Vagina (tissue), 2 donors: ENCODE data around the gene ATP8A2. TPM values are rescaled to one million over a fixed set of nuclear protein-coding genes. Genes with fewer than 3 reads are reported as not detected.

Experiments
- DNase-seq, 2 donors: peaks; one replicate each; pipeline ENCODE4 v3.0.0-alpha.2; 2017; ENCODE audit errors: extremely low spot score in 2 of 2
- H3K27ac ChIP-seq: fragments of 200-600 bp; sonication (generic); one replicate; pipeline ENCODE4 v1.5.1; 2019
- H3K27me3 ChIP-seq: fragments of 200-600 bp; sonication (generic); one replicate; pipeline ENCODE4 v1.5.1; 2019
- H3K36me3 ChIP-seq, 2 donors: fragments of 200-600 bp; sonication (generic); one replicate each; pipeline ENCODE4 v1.5.1; 2017 to 2019
- H3K4me1 ChIP-seq: fragments of 200-600 bp; sonication (generic); one replicate; pipeline ENCODE4 v1.5.1; 2019
- H3K4me3 ChIP-seq, 2 donors: fragments of 200-600 bp; sonication (generic); 1 replicate in 1 of 2; 2 replicates in 1 of 2; pipeline ENCODE4 v1.5.1; 2016 to 2019
- H3K9me3 ChIP-seq: fragments of 200-600 bp; sonication (generic); one replicate; pipeline ENCODE4 v1.5.1; 2019
- POLR2A ChIP-seq, 2 donors: fragments of 450-650 bp; IDR thresholded peaks; one replicate each; pipeline ENCODE4 v1.6.1; 2017; ENCODE audit warnings: antibody characterized with exemption in 2 of 2, mild to moderate bottlenecking in 2 of 2, moderate library complexity in 2 of 2
- POLR2AphosphoS5 ChIP-seq, 2 donors: sonication (generic); formaldehyde crosslinking; IDR thresholded peaks; one replicate each; pipeline ENCODE4 v1.9.0; 2017; ENCODE audit warnings: antibody characterized with exemption in 2 of 2, mild to moderate bottlenecking in 2 of 2, low read depth in 1 of 2; ENCODE audit not compliant: insufficient read depth in 1 of 2
- intact Hi-C: fragments of 100-400 bp; cut with DNase I; formaldehyde crosslinking; loops from one replicate; pipeline ENCODE4 v1.15.1; 2023
- total RNA-seq: library from RNA; depleted of rRNA; stranded (reverse); fragments of >200 nt; gene quantifications from one replicate; pipeline ENCODE4 v1.2.3, GENCODE V29; 2016
- TF ChIP-seq, protein P1 (sequence below), 3 experiments: fragments of 450-650 bp in 2 of 3; fragments of 200-600 bp in 1 of 3; sonication (generic) in 1 of 3; IDR thresholded peaks; one replicate each; pipeline ENCODE4 v1.5.1; 2017 to 2019; ENCODE audit warnings: antibody characterized with exemption in 3 of 3, mild to moderate bottlenecking in 2 of 3, moderate library complexity in 2 of 3

Gene ATP8A2
- total RNA-seq, 1 donor from 2014 or later = 1.5 TPM

DNA sequence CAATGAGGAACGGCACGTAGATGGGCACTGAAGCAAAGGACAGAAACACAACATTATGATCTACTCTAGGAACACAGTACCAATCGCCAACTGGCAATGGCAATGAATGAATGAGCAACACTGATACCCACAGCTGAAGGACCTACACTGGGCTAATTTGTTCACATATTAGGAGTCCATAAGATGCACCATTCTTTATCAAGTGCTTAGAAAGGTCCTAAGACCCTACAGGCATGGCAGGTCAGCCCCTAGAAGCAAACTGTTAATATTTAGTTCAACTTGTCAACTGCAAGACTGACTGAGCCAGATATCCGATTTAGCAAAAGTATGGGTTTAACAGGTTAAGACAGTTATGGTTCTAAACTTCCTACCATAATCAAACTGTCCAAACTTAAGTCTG, 675.3 kb downstream of the ATP8A2 start:
- H3K4me1 ChIP-seq = peaks cover 28% of the 10 kb centered on the region
- peaks cover 9% of the 10 kb centered on the region for H3K27me3 ChIP-seq
- H3K36me3 ChIP-seq = no peaks in the 10 kb centered on the region
- peak in 1 of 2 donors; percentile 32 for DNase-seq
- H3K4me3 ChIP-seq = no peak overlapping the region
- intact Hi-C loops = no loop called here
- TF ChIP-seq POLR2AphosphoS5 (IDR thresholded peaks at IDR 0.05; ENCODE audit: insufficient read depth in 1 of 2, low read depth in 1 of 2) (no peak), POLR2A (IDR thresholded peaks at IDR 0.05) (no peak)
- TF ChIP-seq, protein P1, sequence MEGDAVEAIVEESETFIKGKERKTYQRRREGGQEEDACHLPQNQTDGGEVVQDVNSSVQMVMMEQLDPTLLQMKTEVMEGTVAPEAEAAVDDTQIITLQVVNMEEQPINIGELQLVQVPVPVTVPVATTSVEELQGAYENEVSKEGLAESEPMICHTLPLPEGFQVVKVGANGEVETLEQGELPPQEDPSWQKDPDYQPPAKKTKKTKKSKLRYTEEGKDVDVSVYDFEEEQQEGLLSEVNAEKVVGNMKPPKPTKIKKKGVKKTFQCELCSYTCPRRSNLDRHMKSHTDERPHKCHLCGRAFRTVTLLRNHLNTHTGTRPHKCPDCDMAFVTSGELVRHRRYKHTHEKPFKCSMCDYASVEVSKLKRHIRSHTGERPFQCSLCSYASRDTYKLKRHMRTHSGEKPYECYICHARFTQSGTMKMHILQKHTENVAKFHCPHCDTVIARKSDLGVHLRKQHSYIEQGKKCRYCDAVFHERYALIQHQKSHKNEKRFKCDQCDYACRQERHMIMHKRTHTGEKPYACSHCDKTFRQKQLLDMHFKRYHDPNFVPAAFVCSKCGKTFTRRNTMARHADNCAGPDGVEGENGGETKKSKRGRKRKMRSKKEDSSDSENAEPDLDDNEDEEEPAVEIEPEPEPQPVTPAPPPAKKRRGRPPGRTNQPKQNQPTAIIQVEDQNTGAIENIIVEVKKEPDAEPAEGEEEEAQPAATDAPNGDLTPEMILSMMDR (IDR thresholded peaks at IDR 0.05) = no peak
- no peak overlapping the region for H3K27ac ChIP-seq
- H3K9me3 ChIP-seq = no peaks in the 10 kb centered on the region

DNA sequence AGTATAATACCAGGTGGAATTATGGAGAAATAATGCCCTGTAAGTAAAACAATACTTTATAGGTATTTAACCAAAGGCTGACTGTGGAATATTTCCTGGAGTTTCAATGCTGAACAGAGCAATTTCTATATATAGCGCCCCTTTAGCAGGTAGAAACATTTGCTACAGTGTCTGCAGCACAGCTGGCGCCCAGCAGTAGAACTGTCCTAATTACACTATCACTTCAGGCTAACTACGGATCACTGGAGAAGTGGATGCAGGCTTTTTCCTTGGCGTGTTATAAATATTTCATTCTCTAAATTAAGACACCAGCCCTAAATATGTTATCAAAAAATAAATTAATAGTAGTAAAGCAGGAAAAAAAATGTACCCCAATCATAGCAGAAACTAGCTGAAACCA, 677.0 kb downstream of the ATP8A2 start:
- intact Hi-C loops = no loop called here
- no peak for DNase-seq
- H3K4me3 ChIP-seq = no peak overlapping the region
- peaks cover 9% of the 10 kb centered on the region for H3K27me3 ChIP-seq
- no peaks in the 10 kb centered on the region for H3K36me3 ChIP-seq
- H3K9me3 ChIP-seq = no peaks in the 10 kb centered on the region
- no peak overlapping the region for H3K27ac ChIP-seq
- TF ChIP-seq POLR2A (IDR thresholded peaks at IDR 0.05) = no peak
- no peak for TF ChIP-seq POLR2AphosphoS5 (IDR thresholded peaks at IDR 0.05; ENCODE audit: insufficient read depth in 1 of 2, low read depth in 1 of 2)
- TF ChIP-seq, protein P1 (IDR thresholded peaks at IDR 0.05) = no peak
- H3K4me1 ChIP-seq = peaks cover 31% of the 10 kb centered on the region

DNA sequence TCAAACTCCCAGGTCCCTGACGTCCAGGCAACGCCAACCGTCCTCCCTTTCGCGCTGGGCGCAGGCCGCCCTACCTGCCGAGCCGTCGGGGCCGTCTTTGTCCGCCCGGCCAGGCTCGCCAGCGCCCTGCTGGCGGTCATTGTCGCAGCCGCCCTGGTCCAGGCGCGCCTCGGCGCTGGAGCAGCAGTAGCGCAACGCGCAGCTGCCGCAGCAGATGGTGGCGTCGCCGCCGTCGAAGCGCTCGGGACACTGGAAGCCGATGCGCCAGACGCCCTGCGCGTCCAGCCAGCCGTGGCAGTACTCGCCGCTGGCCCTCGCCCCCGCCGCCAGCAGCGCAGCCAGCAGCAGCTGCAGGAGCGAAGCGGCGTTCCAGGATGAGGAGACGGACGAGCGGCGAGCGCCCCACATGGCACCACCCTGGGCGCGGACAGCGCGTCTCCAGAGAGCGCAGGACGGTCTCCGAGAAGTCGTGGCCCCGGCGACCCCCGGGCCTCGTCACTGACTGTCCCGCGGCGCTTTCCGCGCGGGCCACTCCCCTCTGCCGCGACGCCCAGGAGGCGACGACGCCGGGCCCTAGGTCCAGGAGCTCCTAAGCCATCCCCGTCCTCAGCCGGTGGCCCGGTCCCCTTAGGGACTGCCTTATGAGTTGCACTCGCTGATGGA, 678.9 kb downstream of the ATP8A2 start:
- intact Hi-C loops = no loop called here
- Histone ChIP-seq H3K4me3 (peak overlapping the region; percentile 19 to 44), H3K27ac (no peak overlapping the region)

DNA sequence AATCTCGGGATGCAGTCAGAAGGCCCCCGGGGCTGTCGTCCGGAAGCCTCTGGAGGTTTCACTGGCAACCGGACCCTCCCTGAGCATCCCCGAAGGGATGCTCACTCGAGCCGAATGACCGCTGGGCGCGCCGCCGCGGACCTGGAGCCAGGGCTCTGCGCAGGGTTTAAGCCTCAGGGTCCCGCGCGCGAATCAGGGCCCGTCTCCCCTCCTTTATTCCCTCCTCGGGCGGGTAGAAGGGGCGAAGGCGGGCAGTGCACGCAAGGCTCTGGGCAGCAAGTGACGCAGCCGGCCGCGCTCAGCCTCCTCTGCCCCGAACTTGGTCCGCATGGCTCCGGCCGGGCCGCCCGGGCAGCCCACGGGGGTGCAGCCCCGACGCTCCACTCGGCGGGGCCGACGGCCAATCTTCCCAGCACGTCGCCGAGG, 679.5 kb downstream of the ATP8A2 start:
- H3K4me3 ChIP-seq = peak overlapping the region; percentile 19 to 44
- peaks cover 31% of the 10 kb centered on the region for H3K4me1 ChIP-seq
- DNase-seq = peak in 1 of 2 donors; percentile 16
- no peak overlapping the region for H3K27ac ChIP-seq
- H3K36me3 ChIP-seq = no peaks in the 10 kb centered on the region
- TF ChIP-seq, protein P1 (IDR thresholded peaks at IDR 0.05) = no peak
- TF ChIP-seq POLR2A (IDR thresholded peaks at IDR 0.05) = no peak
- no peak for TF ChIP-seq POLR2AphosphoS5 (IDR thresholded peaks at IDR 0.05; ENCODE audit: insufficient read depth in 1 of 2, low read depth in 1 of 2)
- peaks cover 9% of the 10 kb centered on the region for H3K27me3 ChIP-seq
- intact Hi-C loops = no loop called here
- H3K9me3 ChIP-seq = no peaks in the 10 kb centered on the region

More for the DNA sequence above, 678.9 kb downstream of the ATP8A2 start:
- TF ChIP-seq POLR2A (IDR thresholded peaks at IDR 0.05) (no peak), POLR2AphosphoS5 (IDR thresholded peaks at IDR 0.05; ENCODE audit: insufficient read depth in 1 of 2, low read depth in 1 of 2) (no peak)
- TF ChIP-seq, protein P1 (IDR thresholded peaks at IDR 0.05) = no peak
- Histone ChIP-seq H3K4me1 (peaks cover 31% of the 10 kb centered on the region), H3K9me3 (no peaks in the 10 kb centered on the region), H3K36me3 (no peaks in the 10 kb centered on the region), H3K27me3 (peaks cover 9% of the 10 kb centered on the region)
- DNase-seq = peak in 1 of 2 donors; percentile 49

DNA sequence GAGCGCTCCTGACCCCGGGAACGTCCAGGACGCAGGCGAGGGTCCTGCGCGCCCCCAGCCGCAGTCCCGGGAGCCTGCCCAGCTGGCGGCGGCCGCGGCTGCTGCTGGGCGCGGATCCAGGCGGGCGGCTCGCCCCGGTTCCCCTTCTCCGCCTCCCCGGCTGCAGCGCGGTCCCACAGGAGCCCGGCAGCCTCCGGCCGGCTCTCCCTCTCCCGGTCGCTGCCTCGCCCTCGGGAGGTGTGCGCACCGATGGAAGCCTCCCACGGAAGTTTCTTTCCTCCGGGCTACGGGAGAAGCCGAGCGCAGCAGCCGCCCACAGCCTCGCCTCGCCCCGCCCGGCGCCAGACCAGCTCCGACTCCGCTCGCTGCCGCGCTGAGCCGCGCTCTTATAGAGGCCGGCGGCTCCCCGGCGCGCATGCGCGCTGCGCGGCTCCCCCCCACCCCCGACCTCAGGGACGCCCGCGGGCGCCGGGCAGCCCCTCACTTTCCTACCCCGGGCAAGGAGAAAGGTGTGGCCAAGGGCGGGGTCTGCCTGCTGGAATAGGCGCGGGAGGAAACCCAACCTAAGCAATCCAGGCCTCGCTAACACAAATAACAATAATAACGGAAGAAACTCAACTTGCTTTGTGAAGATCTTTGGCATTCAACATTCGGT, 680.0 kb downstream of the ATP8A2 start, which contains the start of gene SHISA2:
Gene SHISA2 (minus strand): TSS at position 360 of the 655 bp plus-strand sequence. CDS start 1,041 bp downstream, outside the sequence.
- H3K4me3 ChIP-seq = peak within 1 kb of the TSS; percentile 19 to 44
- peaks cover 9% of the 10 kb centered on the region for H3K27me3 ChIP-seq
- intact Hi-C loops = no loop called here
- peaks cover 31% of the 10 kb centered on the region for H3K4me1 ChIP-seq
- no peaks in the 10 kb centered on the region for H3K36me3 ChIP-seq
- no peak within 1 kb of the TSS for H3K27ac ChIP-seq
- no peaks in the 10 kb centered on the region for H3K9me3 ChIP-seq
- no peak for TF ChIP-seq POLR2A (IDR thresholded peaks at IDR 0.05)
- TF ChIP-seq, protein P1 (IDR thresholded peaks at IDR 0.05) = no peak
- TF ChIP-seq POLR2AphosphoS5 (IDR thresholded peaks at IDR 0.05; ENCODE audit: insufficient read depth in 1 of 2, low read depth in 1 of 2) = no peak
- DNase-seq = peak in 1 of 2 donors; percentile 37
